Measurements from ENCODE around the gene NRCAM.

NRCAM gene

GRCh38 chr7:108109221-108109908 lies 346.9 kb downstream of the NRCAM start:
- CTCF ChIA-PET = interaction anchor here (0.8 to 6.2 kb wide), 13 partner anchors 9 to 388 kb away, joined by 3 to 67 read pairs (median 5); no protein-coding TSS in a partner anchor
- POLR2A ChIA-PET = no interaction called here
- TF ChIP-seq CTCF (IDR thresholded peaks at IDR 0.05; ENCODE audit: control extremely low read depth, extremely low read depth, low read depth, missing control alignments) = peak; percentile 59
- DNase-seq (ENCODE audit: extremely low spot score) = peak; percentile 32

- POLR2A ChIA-PET = no interaction called here
- no peak for TF ChIP-seq CTCF (IDR thresholded peaks at IDR 0.05; ENCODE audit: control extremely low read depth, extremely low read depth, low read depth, missing control alignments)
- CTCF ChIA-PET = interaction anchor here (1.8 to 6.2 kb wide), 2 partner anchors 21 to 38 kb away, joined by 5 to 67 read pairs; no protein-coding TSS in a partner anchor
- DNase-seq (ENCODE audit: extremely low spot score) = no peak
These were observed 348.1 kb downstream of the NRCAM start for GRCh38 chr7:108108131-108108530.

- CTCF ChIA-PET = interaction anchor here (2.6 kb wide), 1 partner anchor 9 kb away, joined by 8 read pairs; no protein-coding TSS in a partner anchor
- POLR2A ChIA-PET = no interaction called here
- no peak for TF ChIP-seq CTCF (IDR thresholded peaks at IDR 0.05; ENCODE audit: control extremely low read depth, extremely low read depth, low read depth, missing control alignments)
- no peak for DNase-seq (ENCODE audit: extremely low spot score)
These were observed 351.9 kb downstream of the NRCAM start for GRCh38 chr7:108104324-108104723.

GRCh38 chr7:108103558-108104298 lies 352.5 kb downstream of the NRCAM start:
- ChIA-PET POLR2A (no interaction called here), CTCF (interaction anchor here (1.2 to 2.6 kb wide), 2 partner anchors 10 to 18 kb away, joined by 3 to 8 read pairs; no protein-coding TSS in a partner anchor)
- TF ChIP-seq CTCF (IDR thresholded peaks at IDR 0.05; ENCODE audit: control extremely low read depth, extremely low read depth, low read depth, missing control alignments) = no peak
- DNase-seq (ENCODE audit: extremely low spot score) = no peak

- no peak for DNase-seq (ENCODE audit: extremely low spot score)
- ChIA-PET CTCF (interaction anchor here (1.2 to 1.3 kb wide), 2 partner anchors 11 to 17 kb away, joined by 3 to 5 read pairs; no protein-coding TSS in a partner anchor), POLR2A (no interaction called here)
- TF ChIP-seq CTCF (IDR thresholded peaks at IDR 0.05; ENCODE audit: control extremely low read depth, extremely low read depth, low read depth, missing control alignments) = no peak
These were observed 353.4 kb downstream of the NRCAM start for GRCh38 chr7:108102671-108103312.

- ChIA-PET POLR2A (no interaction called here), CTCF (interaction anchor here (1.3 kb wide), 1 partner anchor 12 kb away, joined by 5 read pairs; no protein-coding TSS in a partner anchor)
- no peak for TF ChIP-seq CTCF (IDR thresholded peaks at IDR 0.05; ENCODE audit: control extremely low read depth, extremely low read depth, low read depth, missing control alignments)
- DNase-seq (ENCODE audit: extremely low spot score) = no peak
These were observed 354.5 kb downstream of the NRCAM start for GRCh38 chr7:108101759-108102158.

All from GM10248 (cell line).